Panc1 (cell line): ENCODE results near the gene EEIG2.

Experiments
- CTCF ChIP-seq: fragments of 450-650 bp; IDR thresholded peaks from 2 replicates; pipeline ENCODE4 v1.5.1; 2017; ENCODE audit warnings: mild to moderate bottlenecking
- POLR2AphosphoS5 ChIP-seq: IDR thresholded peaks from 2 replicates; pipeline ENCODE4 v1.6.1; 2012; ENCODE audit warnings: mild to moderate bottlenecking, low read depth, low read length, moderate library complexity
- REST ChIP-seq, 2 experiments: IDR thresholded peaks; 2 replicates each; pipeline ENCODE4 v1.6.1; 2011 to 2012; ENCODE audit warnings: low read depth in 2 of 2, control low read depth in 1 of 2, low read length in 1 of 2, mild to moderate bottlenecking in 1 of 2, moderate library complexity in 1 of 2; ENCODE audit not compliant: insufficient read depth in 1 of 2
- SIN3A ChIP-seq: IDR thresholded peaks from 2 replicates; pipeline ENCODE4 v1.6.1; 2012; ENCODE audit warnings: low read depth, mild to moderate bottlenecking, low read length, moderate library complexity, borderline replicate concordance; ENCODE audit not compliant: insufficient read depth
- TCF7L2 ChIP-seq: IDR thresholded peaks from 2 replicates; pipeline ENCODE4 v1.6.1; 2011; ENCODE audit warnings: mild to moderate bottlenecking, low read depth, low read length, inconsistent platforms

- no peak for TF ChIP-seq CTCF
- no peak for TF ChIP-seq REST (IDR thresholded peaks at IDR 0.05; ENCODE audit: insufficient read depth in 1 of 2, low read depth in 2 of 2, low read length in 1 of 2)
- TF ChIP-seq POLR2AphosphoS5: no peak
- no peak for TF ChIP-seq SIN3A
- no peak for TF ChIP-seq TCF7L2
Measured at GRCh38 chr1:108541861-108542260, 18.0 kb upstream of the EEIG2 start.
